Panc1 (cell line): ENCODE measurements around the gene DCTN1. TPM values are rescaled to one million over a fixed set of nuclear protein-coding genes. Genes with fewer than 3 reads are reported as not detected.

ENCODE experiments used
- ATAC-seq: fragments of 200-7000 bp; cut with Tn5 transposase; 2 replicates; pipeline ENCODE4 v1.9.1; 2020; ENCODE audit warnings: mild to moderate bottlenecking, moderate library complexity
- BruUV-seq: library from RNA; stranded (reverse); fragments of 400-500 nt; replicated peaks from 2 replicates; lab custom pipeline; 2021; lab: Mats Ljungman, UMichigan
- CTCF ChIA-PET: fragments of 300-600 bp; sonication (Branson Sonifier 250); formaldehyde crosslinking; loops from one replicate; lab custom pipeline; 2022; ENCODE audit warnings: antibody characterized with exemption; lab: Charles Lee
- POLR2A ChIA-PET: fragments of 300-600 bp; sonication (Branson Sonifier 250); formaldehyde crosslinking; loops from one replicate; lab custom pipeline; 2022; ENCODE audit warnings: antibody characterized with exemption; lab: Charles Lee
- DNase-seq: peaks from one replicate; pipeline ENCODE4 v3.0.0-alpha.2; 2010; ENCODE audit warnings: low read depth, low spot score
- H3K27ac ChIP-seq: 2 replicates; pipeline ENCODE4 v1.5.1; 2011; ENCODE audit warnings: mild to moderate bottlenecking, low read length, inconsistent platforms
- H3K27me3 ChIP-seq: fragments of 200-500 bp; sonication (Bioruptor generic); 2 replicates; pipeline ENCODE4 v1.6.0; 2014; ENCODE audit warnings: low read length, inconsistent platforms; ENCODE audit not compliant: control insufficient read depth, insufficient read depth
- H3K36me3 ChIP-seq: fragments of 200-500 bp; sonication (Bioruptor generic); 2 replicates; pipeline ENCODE4 v1.5.1; 2014; ENCODE audit warnings: inconsistent platforms, mild to moderate bottlenecking, low read length, moderate library complexity; ENCODE audit not compliant: control insufficient read depth, insufficient read depth
- H3K4me1 ChIP-seq: 2 replicates; pipeline ENCODE4 v1.5.1; 2011; ENCODE audit warnings: inconsistent platforms, mild to moderate bottlenecking, low read length, moderate library complexity; ENCODE audit not compliant: control insufficient read depth, insufficient read depth
- H3K4me3 ChIP-seq, 2 experiments: 2 replicates each; pipeline ENCODE4 v1.5.1; 2011 to 2012; ENCODE audit warnings: low read depth in 2 of 2, low read length in 2 of 2, mild to moderate bottlenecking in 2 of 2, inconsistent platforms in 1 of 2, moderate library complexity in 1 of 2
- H3K9me3 ChIP-seq: fragments of 200-500 bp; sonication (Bioruptor generic); 2 replicates; pipeline ENCODE4 v1.5.1; 2014; ENCODE audit warnings: low read depth, mild to moderate bottlenecking, inconsistent platforms, low read length, moderate library complexity; ENCODE audit not compliant: control insufficient read depth, insufficient read depth
- CTCF ChIP-seq: fragments of 450-650 bp; IDR thresholded peaks from 2 replicates; pipeline ENCODE4 v1.5.1; 2017; ENCODE audit warnings: mild to moderate bottlenecking
- POLR2AphosphoS5 ChIP-seq: IDR thresholded peaks from 2 replicates; pipeline ENCODE4 v1.6.1; 2012; ENCODE audit warnings: mild to moderate bottlenecking, low read depth, low read length, moderate library complexity
- REST ChIP-seq, 2 experiments: IDR thresholded peaks; 2 replicates each; pipeline ENCODE4 v1.6.1; 2011 to 2012; ENCODE audit warnings: low read depth in 2 of 2, control low read depth in 1 of 2, low read length in 1 of 2, mild to moderate bottlenecking in 1 of 2, moderate library complexity in 1 of 2; ENCODE audit not compliant: insufficient read depth in 1 of 2
- SIN3A ChIP-seq: IDR thresholded peaks from 2 replicates; pipeline ENCODE4 v1.6.1; 2012; ENCODE audit warnings: low read depth, mild to moderate bottlenecking, low read length, moderate library complexity, borderline replicate concordance; ENCODE audit not compliant: insufficient read depth
- TCF7L2 ChIP-seq: IDR thresholded peaks from 2 replicates; pipeline ENCODE4 v1.6.1; 2011; ENCODE audit warnings: mild to moderate bottlenecking, low read depth, low read length, inconsistent platforms
- in situ Hi-C: cut with HindIII; loops from 2 replicates; pipeline ENCODE4 v1.10.0; 2016; ENCODE audit warnings: low sequenced_read_pairs, low pct_unique_long_range_greater_than_20kb
- intact Hi-C: fragments of 100-400 bp; cut with micrococcal nuclease; formaldehyde crosslinking; loops from one replicate; pipeline ENCODE4 v1.10.0; 2022; ENCODE audit not compliant: unreplicated experiment
- total RNA-seq: library from RNA; stranded (reverse); gene quantifications from one replicate; pipeline ENCODE4 v1.2.1, GENCODE V29; 2021; ENCODE audit not compliant: unreplicated experiment

DCTN1 gene
- total RNA-seq, 1 experiment from 2014 or later, result 190 TPM

GRCh38 chr2:74381751-74382150 is 1.6 kb upstream of the DCTN1 start:
- ATAC-seq (no peak), DNase-seq (no peak)
- H3K27me3 ChIP-seq, result no peaks in the 10 kb centered on the region
- intact Hi-C loops (no loop called here), in situ Hi-C loops (no loop called here)
- peaks cover 6% of the 10 kb centered on the region; the same call in 1 of the 2 replicates for H3K4me1 ChIP-seq
- POLR2A ChIA-PET, result no interaction called here
- no TSS peak for BruUV-seq
- peaks cover 4% of the 10 kb centered on the region; the same call in 1 of the 2 replicates for H3K36me3 ChIP-seq
- no peak overlapping the region for H3K27ac ChIP-seq
- no peak for TF ChIP-seq REST (IDR thresholded peaks at IDR 0.05; ENCODE audit: insufficient read depth in 1 of 2, low read depth in 2 of 2, low read length in 1 of 2)
- no peak for TF ChIP-seq TCF7L2
- no peak for TF ChIP-seq POLR2AphosphoS5
- no peak for TF ChIP-seq SIN3A
- no peak for TF ChIP-seq CTCF
- no peaks in the 10 kb centered on the region for H3K9me3 ChIP-seq
- H3K4me3 ChIP-seq, result no peak overlapping the region
- CTCF ChIA-PET, result no interaction called here

GRCh38 chr2:74378007-74378406 is 2.1 kb downstream of the DCTN1 start:
- no peak for TF ChIP-seq TCF7L2
- no peak for TF ChIP-seq SIN3A
- ATAC-seq, result no peak
- H3K27me3 ChIP-seq, result no peaks in the 10 kb centered on the region
- H3K4me1 ChIP-seq, result peaks cover 6% of the 10 kb centered on the region; the same call in 1 of the 2 replicates
- intact Hi-C loops (no loop called here), in situ Hi-C loops (no loop called here)
- no TSS peak for BruUV-seq
- DNase-seq, result no peak
- H3K9me3 ChIP-seq, result no peaks in the 10 kb centered on the region
- CTCF ChIA-PET, result no interaction called here
- H3K27ac ChIP-seq, result no peak overlapping the region
- H3K36me3 ChIP-seq, result peaks cover 2% of the 10 kb centered on the region; the same call in 1 of the 2 replicates
- POLR2A ChIA-PET, result no interaction called here
- no peak overlapping the region for H3K4me3 ChIP-seq

GRCh38 chr2:74375838-74376237 is 4.3 kb downstream of the DCTN1 start:
- H3K27me3 ChIP-seq, result no peaks in the 10 kb centered on the region
- in situ Hi-C loops (no loop called here), intact Hi-C loops (no loop called here)
- no peak for TF ChIP-seq REST (IDR thresholded peaks at IDR 0.05; ENCODE audit: insufficient read depth in 1 of 2, low read depth in 2 of 2, low read length in 1 of 2)
- BruUV-seq, result no TSS peak
- no peaks in the 10 kb centered on the region for H3K9me3 ChIP-seq
- ChIA-PET POLR2A (no interaction called here), CTCF (no interaction called here)
- peaks cover 6% of the 10 kb centered on the region; the same call in 1 of the 2 replicates for H3K4me1 ChIP-seq
- peaks cover 2% of the 10 kb centered on the region; the same call in 1 of the 2 replicates for H3K36me3 ChIP-seq
- H3K27ac ChIP-seq, result no peak overlapping the region
- ATAC-seq (no peak), DNase-seq (no peak)
- no peak overlapping the region for H3K4me3 ChIP-seq
